Urothelium cell line (cell line): ENCODE results near the gene CELA1.
A peak's percentile ranks its signal among the peaks of the same experiment; 100 is the strongest.
"Not testable (repeated sequence)": the region's sequence is repeated elsewhere in the genome, so short reads cannot be mapped to it uniquely, and the experiment has no call there.

Experiments
- DNase-seq: peaks from one replicate; pipeline ENCODE4 v3.0.0; 2011; ENCODE audit warnings: low spot score, mixed read lengths
- FAIRE-seq: peaks from 2 replicates; lab custom pipeline; 2011; peaks lifted over from hg19 to GRCh38; lab: Jason Lieb, UNC

CELA1 gene

GRCh38 chr12:51320695-51321320, 25.7 kb downstream of the CELA1 start:
- DNase-seq (no peak), FAIRE-seq (no peak)

- no peak for DNase-seq
- no peak for FAIRE-seq
Measured at GRCh38 chr12:51320311-51320694, 26.2 kb downstream of the CELA1 start.

GRCh38 chr12:51318846-51319599, 27.5 kb downstream of the CELA1 start:
- FAIRE-seq (no peak), DNase-seq (no peak)

- not testable (repeated sequence) for FAIRE-seq, DNase-seq
Measured at GRCh38 chr12:51318057-51318806, 28.2 kb downstream of the CELA1 start.

- DNase-seq (no peak), FAIRE-seq (no peak)
Measured at GRCh38 chr12:51311389-51311788, 35.1 kb downstream of the CELA1 start.

GRCh38 chr12:51307655-51308593, 38.6 kb downstream of the CELA1 start:
- no peak for FAIRE-seq

GRCh38 chr12:51306507-51306906, 40.0 kb downstream of the CELA1 start:
- FAIRE-seq (no peak), DNase-seq (no peak)

More at GRCh38 chr12:51307655-51308593, 38.6 kb downstream of the CELA1 start:
- DNase-seq: peak; percentile 58

- not testable (repeated sequence) for FAIRE-seq
Measured at GRCh38 chr12:51300768-51301167, 45.7 kb downstream of the CELA1 start.

GRCh38 chr12:51295651-51296050, 50.8 kb downstream of the CELA1 start:
- DNase-seq (no peak), FAIRE-seq (no peak)

More at GRCh38 chr12:51300768-51301167, 45.7 kb downstream of the CELA1 start:
- not testable (repeated sequence) for DNase-seq

GRCh38 chr12:51294097-51294496, 52.4 kb downstream of the CELA1 start:
- DNase-seq, FAIRE-seq: not testable (repeated sequence)

- FAIRE-seq: no peak
- DNase-seq: no peak
Measured at GRCh38 chr12:51293696-51294095, 52.8 kb downstream of the CELA1 start.

GRCh38 chr12:51291603-51292513, 54.6 kb downstream of the CELA1 start:
- not testable (repeated sequence) for FAIRE-seq, DNase-seq

- FAIRE-seq: no peak
- DNase-seq: no peak
Measured at GRCh38 chr12:51285843-51286242, 60.6 kb downstream of the CELA1 start.

- FAIRE-seq (no peak), DNase-seq (peak; percentile 32)
Measured at GRCh38 chr12:51281202-51281924, 65.1 kb downstream of the CELA1 start.
